ENCODE results near the gene ADD3.

The ADD3 gene

GRCh38 chr10:110059925-110060324 is 52.1 kb downstream of the ADD3 start:
- no peak for TF ChIP-seq CTCF (IDR thresholded peaks at IDR 0.05; ENCODE audit: low read depth, low read length, missing control alignments)
- no peak for DNase-seq (ENCODE audit: low read depth)
- H3K4me3 ChIP-seq (ENCODE audit: low read depth, low read length): no peak overlapping the region

- no peak for TF ChIP-seq CTCF (IDR thresholded peaks at IDR 0.05; ENCODE audit: low read depth, low read length, missing control alignments)
- H3K4me3 ChIP-seq (ENCODE audit: low read depth, low read length): no peak overlapping the region
- DNase-seq (ENCODE audit: low read depth): no peak
Observed at GRCh38 chr10:110061687-110062086, 53.9 kb downstream of the ADD3 start.

GRCh38 chr10:110065269-110065668 is 57.5 kb downstream of the ADD3 start:
- TF ChIP-seq CTCF (IDR thresholded peaks at IDR 0.05; ENCODE audit: low read depth, low read length, missing control alignments): no peak
- DNase-seq (ENCODE audit: low read depth): no peak
- H3K4me3 ChIP-seq (ENCODE audit: low read depth, low read length): no peak overlapping the region

- H3K4me3 ChIP-seq (ENCODE audit: low read depth, low read length): no peak overlapping the region
- DNase-seq (ENCODE audit: low read depth): peak; percentile 52
- TF ChIP-seq CTCF (IDR thresholded peaks at IDR 0.05; ENCODE audit: low read depth, low read length, missing control alignments): no peak
Observed at GRCh38 chr10:110067960-110068770, 60.4 kb downstream of the ADD3 start.

GRCh38 chr10:110068780-110069179 is 61.0 kb downstream of the ADD3 start:
- DNase-seq (ENCODE audit: low read depth): no peak
- TF ChIP-seq CTCF (IDR thresholded peaks at IDR 0.05; ENCODE audit: low read depth, low read length, missing control alignments): no peak
- H3K4me3 ChIP-seq (ENCODE audit: low read depth, low read length): no peak overlapping the region

- H3K4me3 ChIP-seq (ENCODE audit: low read depth, low read length): peak overlapping the region; percentile 27; the same call in 1 of the 2 replicates
- DNase-seq (ENCODE audit: low read depth): peak; percentile 67
- no peak for TF ChIP-seq CTCF (IDR thresholded peaks at IDR 0.05; ENCODE audit: low read depth, low read length, missing control alignments)
Observed at GRCh38 chr10:110069502-110069982, 61.8 kb downstream of the ADD3 start.

GRCh38 chr10:110073896-110074295 is 66.1 kb downstream of the ADD3 start:
- DNase-seq (ENCODE audit: low read depth): no peak
- no peak overlapping the region for H3K4me3 ChIP-seq (ENCODE audit: low read depth, low read length)
- TF ChIP-seq CTCF (IDR thresholded peaks at IDR 0.05; ENCODE audit: low read depth, low read length, missing control alignments): no peak
